ENCODE data around the gene VCL.
"Not testable (repeated sequence)": the region's sequence is repeated elsewhere in the genome, so short reads cannot be mapped to it uniquely, and the experiment has no call there.

Gene VCL

GRCh38 chr10:74044419-74044818 lies 46.5 kb downstream of the VCL start:
- DNase-seq, result no peak

GRCh38 chr10:74047304-74047703 lies 49.4 kb downstream of the VCL start:
- no peak for DNase-seq

GRCh38 chr10:74047871-74048270 lies 50.0 kb downstream of the VCL start:
- DNase-seq, result no peak

GRCh38 chr10:74048433-74048832 lies 50.5 kb downstream of the VCL start:
- no peak for DNase-seq

- no peak for DNase-seq
Observed at GRCh38 chr10:74049955-74050354, 52.0 kb downstream of the VCL start.

GRCh38 chr10:74050653-74051052 lies 52.7 kb downstream of the VCL start:
- no peak for DNase-seq

GRCh38 chr10:74051736-74052342 lies 53.9 kb downstream of the VCL start:
- DNase-seq, result no peak

GRCh38 chr10:74052994-74053393 lies 55.1 kb downstream of the VCL start:
- no peak for DNase-seq

- DNase-seq, result no peak
Observed at GRCh38 chr10:74055383-74056049, 57.6 kb downstream of the VCL start.

- DNase-seq, result no peak
Observed at GRCh38 chr10:74056050-74056818, 58.3 kb downstream of the VCL start.

GRCh38 chr10:74058071-74058470 lies 60.2 kb downstream of the VCL start:
- no peak for DNase-seq

- DNase-seq, result no peak
Observed at GRCh38 chr10:74058658-74059057, 60.7 kb downstream of the VCL start.

GRCh38 chr10:74061104-74061503 lies 63.2 kb downstream of the VCL start:
- DNase-seq, result no peak

- not testable (repeated sequence) for DNase-seq
Observed at GRCh38 chr10:74061978-74062377, 64.1 kb downstream of the VCL start.

GRCh38 chr10:74063256-74063655 lies 65.3 kb downstream of the VCL start:
- no peak for DNase-seq

- no peak for DNase-seq
Observed at GRCh38 chr10:74067373-74068352, 69.7 kb downstream of the VCL start.

- no peak for DNase-seq
Observed at GRCh38 chr10:74071157-74071556, 73.2 kb downstream of the VCL start.

- DNase-seq, result no peak
Observed at GRCh38 chr10:74072503-74072902, 74.6 kb downstream of the VCL start.

- no peak for DNase-seq
Observed at GRCh38 chr10:74075906-74076305, 78.0 kb downstream of the VCL start.

GRCh38 chr10:74076961-74077360 lies 79.0 kb downstream of the VCL start:
- no peak for DNase-seq

GRCh38 chr10:74077416-74077815 lies 79.5 kb downstream of the VCL start:
- no peak for DNase-seq

- DNase-seq, result peak; percentile 9
Observed at GRCh38 chr10:74078037-74078436, 80.1 kb downstream of the VCL start.
